ENCODE measurements around the gene ERICH3. TPM values are rescaled to one million over a fixed set of nuclear protein-coding genes. Genes with fewer than 3 reads are reported as not detected.

ERICH3 gene
- total RNA-seq (0.12 and 0.47 TPM in 2 replicates), polyA plus RNA-seq (0.34 TPM in 1 of 2 replicates, not detected in the other)

GRCh38 chr1:74673351-74674111, at the start of gene ERICH3:
Gene ERICH3 (minus strand): TSS chr1:74673792. CDS start chr1:74673519, 273 bp downstream.
- no peaks in the 10 kb centered on the region for H4K20me1 ChIP-seq (ENCODE audit: insufficient read depth, poor library complexity, severe bottlenecking)
- no peaks in the 10 kb centered on the region for H3K79me2 ChIP-seq
- TF ChIP-seq CTCF (IDR thresholded peaks at IDR 0.05; ENCODE audit: poor library complexity) (no peak), EZH2phosphoT487 (IDR thresholded peaks at IDR 0.05; ENCODE audit: low read depth, severe bottlenecking, unreplicated experiment) (no peak), EZH2 (IDR thresholded peaks at IDR 0.05; ENCODE audit: borderline replicate concordance) (no peak)
- H3K4me3 ChIP-seq, result peak within 1 kb of the TSS; percentile 20
- H3K27ac ChIP-seq, result no peak within 1 kb of the TSS
- no peaks in the 10 kb centered on the region for H3K9me2 ChIP-seq (replicated peaks; ENCODE audit: insufficient read depth)
- H2AFZ ChIP-seq, result peak within 1 kb of the TSS; percentile 78
- peak within 1 kb of the TSS; percentile 90 for H3K4me2 ChIP-seq
- no peaks in the 10 kb centered on the region for H3K36me3 ChIP-seq (replicated peaks; ENCODE audit: insufficient read depth, low read depth)
- no peaks in the 10 kb centered on the region for H3K9me3 ChIP-seq (ENCODE audit: low read depth)
- DNase-seq (ENCODE audit: low spot score), result peak; percentile 15
- H3K4me1 ChIP-seq (ENCODE audit: insufficient read depth), result no peaks in the 10 kb centered on the region
- H3K27me3 ChIP-seq, result peaks cover 12% of the 10 kb centered on the region
- WGBS (ENCODE audit: low lambda C conversion rate, missing lambda C conversion rate), result 21% methylated on average over 18 of the region's 44 CpGs

- no peak overlapping the region for H3K4me3 ChIP-seq
- no peaks in the 10 kb centered on the region for H3K36me3 ChIP-seq (replicated peaks; ENCODE audit: insufficient read depth, low read depth)
- H3K27ac ChIP-seq, result no peak overlapping the region
- H2AFZ ChIP-seq, result no peak overlapping the region
- H3K9me3 ChIP-seq (ENCODE audit: low read depth), result no peaks in the 10 kb centered on the region
- TF ChIP-seq EZH2 (IDR thresholded peaks at IDR 0.05; ENCODE audit: borderline replicate concordance) (no peak), EZH2phosphoT487 (IDR thresholded peaks at IDR 0.05; ENCODE audit: low read depth, severe bottlenecking, unreplicated experiment) (no peak), CTCF (IDR thresholded peaks at IDR 0.05; ENCODE audit: poor library complexity) (no peak)
- WGBS (ENCODE audit: low lambda C conversion rate, missing lambda C conversion rate), result 86% methylated on average over 2 of the region's 2 CpGs
- H4K20me1 ChIP-seq (ENCODE audit: insufficient read depth, poor library complexity, severe bottlenecking), result no peaks in the 10 kb centered on the region
- no peaks in the 10 kb centered on the region for H3K27me3 ChIP-seq
- peaks cover 25% of the 10 kb centered on the region for H3K4me1 ChIP-seq (ENCODE audit: insufficient read depth)
- no peaks in the 10 kb centered on the region for H3K79me2 ChIP-seq
- H3K9me2 ChIP-seq (replicated peaks; ENCODE audit: insufficient read depth), result no peaks in the 10 kb centered on the region
- no peak for DNase-seq (ENCODE audit: low spot score)
- H3K4me2 ChIP-seq, result no peak overlapping the region
These were observed 44.0 kb upstream of the ERICH3 start for GRCh38 chr1:74717626-74718025.

- Histone ChIP-seq H3K36me3 (replicated peaks; ENCODE audit: insufficient read depth, low read depth) (no peaks in the 10 kb centered on the region), H2AFZ (no peak overlapping the region), H3K79me2 (no peaks in the 10 kb centered on the region), H3K27ac (no peak overlapping the region), H4K20me1 (ENCODE audit: insufficient read depth, poor library complexity, severe bottlenecking) (no peaks in the 10 kb centered on the region), H3K4me3 (no peak overlapping the region), H3K9me3 (ENCODE audit: low read depth) (no peaks in the 10 kb centered on the region), H3K27me3 (no peaks in the 10 kb centered on the region), H3K4me1 (ENCODE audit: insufficient read depth) (peaks cover 25% of the 10 kb centered on the region), H3K9me2 (replicated peaks; ENCODE audit: insufficient read depth) (no peaks in the 10 kb centered on the region), H3K4me2 (no peak overlapping the region)
- DNase-seq (ENCODE audit: low spot score), result no peak
- WGBS (ENCODE audit: low lambda C conversion rate, missing lambda C conversion rate), result 97% methylated on average over 1 of the region's 1 CpG
- no peak for TF ChIP-seq EZH2 (IDR thresholded peaks at IDR 0.05; ENCODE audit: borderline replicate concordance)
- TF ChIP-seq CTCF (IDR thresholded peaks at IDR 0.05; ENCODE audit: poor library complexity), result no peak
- no peak for TF ChIP-seq EZH2phosphoT487 (IDR thresholded peaks at IDR 0.05; ENCODE audit: low read depth, severe bottlenecking, unreplicated experiment)
These were observed 43.2 kb upstream of the ERICH3 start for GRCh38 chr1:74716822-74717221.
